ENCODE data around the gene LRIG3. TPM values are rescaled to one million over a fixed set of nuclear protein-coding genes. Genes with fewer than 3 reads are reported as not detected.

The LRIG3 gene
- total RNA-seq, 1 donor from 2014 or later, result 6.9 TPM

DNA sequence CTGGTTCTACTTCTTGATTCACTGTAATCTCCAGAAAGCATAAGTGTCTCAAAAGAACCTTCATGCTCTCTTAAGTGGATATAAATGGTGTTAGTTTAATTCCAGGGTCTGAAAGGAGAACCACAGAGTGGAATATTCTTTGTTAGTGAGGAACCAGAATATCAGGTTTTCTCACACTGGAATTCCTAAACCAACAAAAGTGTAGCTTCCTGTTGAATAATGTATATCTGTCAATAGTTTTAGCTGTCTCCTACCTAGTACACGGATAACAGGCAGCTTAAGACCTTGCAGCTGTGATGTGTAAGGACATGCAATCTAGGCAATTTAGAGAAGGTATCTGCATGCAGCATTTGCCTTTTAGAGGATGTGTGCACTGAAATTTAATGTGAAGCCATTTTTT lies 24.0 kb downstream of the LRIG3 start:
- H3K27ac Mint-ChIP-seq (ENCODE audit: unreplicated experiment), result no peak overlapping the region
- no peaks in the 10 kb centered on the region for H3K27me3 Mint-ChIP-seq (ENCODE audit: unreplicated experiment)
- TF ChIP-seq CTCF (IDR thresholded peaks at IDR 0.05; ENCODE audit: partially characterized antibody, unreplicated experiment), result no peak
- no peak overlapping the region for H3K4me3 Mint-ChIP-seq (ENCODE audit: unreplicated experiment)
- DNase-seq, result no peak
- no peaks in the 10 kb centered on the region for H3K9me3 Mint-ChIP-seq (ENCODE audit: unreplicated experiment)
- no peaks in the 10 kb centered on the region for H3K36me3 Mint-ChIP-seq (ENCODE audit: unreplicated experiment)
- peaks cover 5% of the 10 kb centered on the region for H3K4me1 Mint-ChIP-seq (ENCODE audit: low read depth, unreplicated experiment)

DNA sequence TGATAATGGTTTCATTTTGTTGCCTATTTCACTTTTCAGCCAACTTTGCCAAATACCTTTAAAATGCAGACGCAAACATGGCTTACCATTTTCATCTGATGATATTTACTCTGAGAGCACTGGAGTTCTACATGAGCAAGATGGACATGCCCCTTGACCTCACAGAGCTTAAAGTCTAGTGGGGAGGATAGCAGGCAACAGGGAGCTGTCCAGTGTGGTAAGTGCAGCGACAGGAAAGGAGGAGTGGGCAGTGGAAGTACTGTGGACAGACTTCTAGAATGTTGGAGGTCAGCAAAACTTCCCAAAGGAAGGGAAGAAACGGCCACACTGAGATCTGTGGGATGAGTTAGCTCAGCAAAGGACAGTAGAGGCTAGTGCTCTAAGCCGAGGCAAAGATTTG lies 25.3 kb downstream of the LRIG3 start:
- no peak for TF ChIP-seq CTCF (IDR thresholded peaks at IDR 0.05; ENCODE audit: partially characterized antibody, unreplicated experiment)
- H3K36me3 Mint-ChIP-seq (ENCODE audit: unreplicated experiment), result no peaks in the 10 kb centered on the region
- no peak for DNase-seq
- H3K9me3 Mint-ChIP-seq (ENCODE audit: unreplicated experiment), result no peaks in the 10 kb centered on the region
- H3K4me3 Mint-ChIP-seq (ENCODE audit: unreplicated experiment), result no peak overlapping the region
- peaks cover 5% of the 10 kb centered on the region for H3K4me1 Mint-ChIP-seq (ENCODE audit: low read depth, unreplicated experiment)
- H3K27ac Mint-ChIP-seq (ENCODE audit: unreplicated experiment), result no peak overlapping the region
- H3K27me3 Mint-ChIP-seq (ENCODE audit: unreplicated experiment), result no peaks in the 10 kb centered on the region

DNA sequence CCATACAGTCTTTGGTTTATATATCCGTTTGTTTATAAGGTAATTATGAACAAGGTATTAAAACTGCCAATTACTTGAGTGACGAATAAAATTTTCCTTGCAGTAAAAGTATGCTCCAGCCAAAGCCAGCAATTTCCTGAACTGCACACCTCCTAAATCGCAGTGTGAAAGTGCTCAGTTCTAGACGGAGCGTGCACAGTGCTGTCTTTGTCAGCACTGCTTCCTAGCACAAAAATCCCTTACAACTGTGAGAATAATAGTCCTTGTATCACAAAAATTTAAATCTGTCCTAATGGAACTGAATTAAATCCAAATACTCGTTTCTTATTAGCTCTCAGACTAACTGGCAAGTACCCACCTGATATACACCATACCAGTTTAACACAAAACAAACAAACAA lies 26.3 kb downstream of the LRIG3 start:
- Mint-ChIP-seq H3K9me3 (ENCODE audit: unreplicated experiment) (no peaks in the 10 kb centered on the region), H3K36me3 (ENCODE audit: unreplicated experiment) (no peaks in the 10 kb centered on the region), H3K27me3 (ENCODE audit: unreplicated experiment) (no peaks in the 10 kb centered on the region), H3K27ac (ENCODE audit: unreplicated experiment) (no peak overlapping the region), H3K4me3 (ENCODE audit: unreplicated experiment) (no peak overlapping the region), H3K4me1 (ENCODE audit: low read depth, unreplicated experiment) (peaks cover 5% of the 10 kb centered on the region)
- no peak for DNase-seq
- TF ChIP-seq CTCF (IDR thresholded peaks at IDR 0.05; ENCODE audit: partially characterized antibody, unreplicated experiment), result no peak

DNA sequence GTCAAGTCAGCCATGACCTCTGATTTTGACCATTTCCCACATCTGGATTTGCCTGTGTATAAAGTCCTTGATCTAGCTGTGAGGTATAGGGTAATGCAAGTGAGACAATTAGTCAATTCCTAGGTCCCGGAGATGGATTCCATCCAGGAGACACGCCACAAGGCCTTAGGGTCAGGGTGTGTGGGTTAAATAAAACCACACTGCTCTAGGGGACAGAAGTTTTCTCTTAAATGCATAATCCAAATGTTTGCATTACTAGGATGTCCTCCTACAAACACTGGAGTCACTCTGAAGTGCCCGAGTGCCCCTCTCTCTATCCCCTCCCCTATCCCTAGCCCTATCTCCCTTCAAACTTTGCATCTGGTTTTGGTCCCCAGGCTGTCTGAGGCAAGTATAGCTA lies 26.8 kb downstream of the LRIG3 start:
- Mint-ChIP-seq H3K4me1 (ENCODE audit: low read depth, unreplicated experiment) (peaks cover 5% of the 10 kb centered on the region), H3K27ac (ENCODE audit: unreplicated experiment) (no peak overlapping the region), H3K9me3 (ENCODE audit: unreplicated experiment) (no peaks in the 10 kb centered on the region), H3K4me3 (ENCODE audit: unreplicated experiment) (no peak overlapping the region), H3K36me3 (ENCODE audit: unreplicated experiment) (no peaks in the 10 kb centered on the region), H3K27me3 (ENCODE audit: unreplicated experiment) (no peaks in the 10 kb centered on the region)
- no peak for DNase-seq
- TF ChIP-seq CTCF (IDR thresholded peaks at IDR 0.05; ENCODE audit: partially characterized antibody, unreplicated experiment), result no peak

- no peak overlapping the region for H3K4me3 Mint-ChIP-seq (ENCODE audit: unreplicated experiment)
- H3K27me3 Mint-ChIP-seq (ENCODE audit: unreplicated experiment), result no peaks in the 10 kb centered on the region
- no peak for TF ChIP-seq CTCF (IDR thresholded peaks at IDR 0.05; ENCODE audit: partially characterized antibody, unreplicated experiment)
- H3K27ac Mint-ChIP-seq (ENCODE audit: unreplicated experiment), result no peak overlapping the region
- H3K36me3 Mint-ChIP-seq (ENCODE audit: unreplicated experiment), result no peaks in the 10 kb centered on the region
- DNase-seq, result no peak
- no peaks in the 10 kb centered on the region for H3K9me3 Mint-ChIP-seq (ENCODE audit: unreplicated experiment)
- no peaks in the 10 kb centered on the region for H3K4me1 Mint-ChIP-seq (ENCODE audit: low read depth, unreplicated experiment)
Measured at GRCh38 chr12:58889557-58889956, 30.7 kb downstream of the LRIG3 start.
